Hepatocyte (in vitro differentiated cells): Measurements from ENCODE around the gene XPO4. TPM values are rescaled to one million over a fixed set of nuclear protein-coding genes. Genes with fewer than 3 reads are reported as not detected.

Experiments used
- DNase-seq: peaks from one replicate; pipeline ENCODE4 v3.0.0-alpha.2; 2016; ENCODE audit warnings: low spot score
- H2AFZ ChIP-seq: fragments of 200-600 bp; sonication (generic); 2 replicates; pipeline ENCODE4 v1.6.0; 2016; ENCODE audit warnings: antibody characterized with exemption, mild to moderate bottlenecking
- H3K27ac ChIP-seq: fragments of 200-600 bp; sonication (generic); 2 replicates; pipeline ENCODE4 v1.5.1; 2016; ENCODE audit warnings: mild to moderate bottlenecking
- H3K27me3 ChIP-seq: fragments of 200-600 bp; sonication (generic); 2 replicates; pipeline ENCODE4 v1.6.1; 2016
- H3K36me3 ChIP-seq: fragments of 200-600 bp; sonication (generic); replicated peaks from 2 replicates; pipeline ENCODE4 v1.5.1; 2016; ENCODE audit warnings: low read depth; ENCODE audit not compliant: insufficient read depth
- H3K4me1 ChIP-seq: fragments of 200-600 bp; sonication (generic); 2 replicates; pipeline ENCODE4 v1.5.1; 2016; ENCODE audit warnings: mild to moderate bottlenecking, moderate library complexity; ENCODE audit not compliant: insufficient read depth
- H3K4me2 ChIP-seq: fragments of 200-600 bp; sonication (generic); 2 replicates; pipeline ENCODE4 v1.6.0; 2016
- H3K4me3 ChIP-seq: fragments of 200-600 bp; sonication (generic); 2 replicates; pipeline ENCODE4 v1.5.1; 2016; ENCODE audit warnings: mild to moderate bottlenecking
- H3K79me2 ChIP-seq: fragments of 200-600 bp; sonication (generic); 2 replicates; pipeline ENCODE4 v1.6.0; 2017; ENCODE audit warnings: mild to moderate bottlenecking
- H3K9me2 ChIP-seq: fragments of 200-600 bp; sonication (generic); replicated peaks from 2 replicates; pipeline ENCODE4 v1.6.0; 2017; ENCODE audit warnings: mild to moderate bottlenecking; ENCODE audit not compliant: insufficient read depth
- H3K9me3 ChIP-seq: fragments of 200-600 bp; sonication (generic); 2 replicates; pipeline ENCODE4 v1.5.1; 2016; ENCODE audit warnings: low read depth, mild to moderate bottlenecking
- H4K20me1 ChIP-seq: fragments of 200-600 bp; sonication (generic); 2 replicates; pipeline ENCODE4 v1.6.0; 2016; ENCODE audit warnings: mild to moderate bottlenecking; ENCODE audit not compliant: insufficient read depth, poor library complexity, severe bottlenecking
- EZH2 ChIP-seq: fragments of 200-600 bp; sonication (generic); IDR thresholded peaks from 2 replicates; pipeline ENCODE4 v1.6.1; 2016; ENCODE audit warnings: antibody characterized with exemption, mild to moderate bottlenecking, borderline replicate concordance
- EZH2phosphoT487 ChIP-seq: fragments of 200-600 bp; sonication (generic); IDR thresholded peaks from one replicate; pipeline ENCODE4 v1.6.1; 2018; ENCODE audit warnings: antibody characterized with exemption, mild to moderate bottlenecking, low read depth, moderate library complexity; ENCODE audit not compliant: unreplicated experiment, severe bottlenecking
- WGBS: methylation state at CpG from one replicate; pipeline ENCODE4 v1.1.6; 2016; ENCODE audit warnings: low lambda C conversion rate; ENCODE audit errors: missing lambda C conversion rate; 5-methylcytosine and 5-hydroxymethylcytosine counted together
- polyA plus RNA-seq: library from polyadenylated mRNA; unstranded; fragments of >200 nt; fragmentation: Nextera tagmentation; extraction: Ambion mirVana; gene quantifications from 2 replicates; pipeline ENCODE4 v1.2.1, GENCODE V29; 2016
- total RNA-seq: library from RNA; depleted of rRNA; stranded (reverse); fragments of >200 nt; gene quantifications from 2 replicates; pipeline ENCODE4 v1.2.3, GENCODE V29; 2014
- TF ChIP-seq, protein P1 (sequence below): fragments of 200-600 bp; sonication (generic); IDR thresholded peaks from 2 replicates; pipeline ENCODE4 v1.5.1; 2016; ENCODE audit warnings: antibody characterized with exemption, mild to moderate bottlenecking; ENCODE audit not compliant: poor library complexity

The XPO4 gene
- total and polyA plus RNA-seq, 2 experiments from 2014 or later: 3.4 to 20.7 TPM

- Histone ChIP-seq H3K4me1 (no peaks in the 10 kb centered on the region), H4K20me1 (peaks cover 17% of the 10 kb centered on the region), H3K4me2 (no peak overlapping the region), H3K9me3 (no peaks in the 10 kb centered on the region), H3K79me2 (peaks cover 91% of the 10 kb centered on the region), H3K36me3 (no peaks in the 10 kb centered on the region), H3K27ac (no peak overlapping the region), H2AFZ (no peak overlapping the region), H3K4me3 (no peak overlapping the region), H3K27me3 (no peaks in the 10 kb centered on the region), H3K9me2 (no peaks in the 10 kb centered on the region)
- no peak for DNase-seq
- TF ChIP-seq EZH2phosphoT487 (no peak), EZH2 (no peak)
- TF ChIP-seq, protein P1, sequence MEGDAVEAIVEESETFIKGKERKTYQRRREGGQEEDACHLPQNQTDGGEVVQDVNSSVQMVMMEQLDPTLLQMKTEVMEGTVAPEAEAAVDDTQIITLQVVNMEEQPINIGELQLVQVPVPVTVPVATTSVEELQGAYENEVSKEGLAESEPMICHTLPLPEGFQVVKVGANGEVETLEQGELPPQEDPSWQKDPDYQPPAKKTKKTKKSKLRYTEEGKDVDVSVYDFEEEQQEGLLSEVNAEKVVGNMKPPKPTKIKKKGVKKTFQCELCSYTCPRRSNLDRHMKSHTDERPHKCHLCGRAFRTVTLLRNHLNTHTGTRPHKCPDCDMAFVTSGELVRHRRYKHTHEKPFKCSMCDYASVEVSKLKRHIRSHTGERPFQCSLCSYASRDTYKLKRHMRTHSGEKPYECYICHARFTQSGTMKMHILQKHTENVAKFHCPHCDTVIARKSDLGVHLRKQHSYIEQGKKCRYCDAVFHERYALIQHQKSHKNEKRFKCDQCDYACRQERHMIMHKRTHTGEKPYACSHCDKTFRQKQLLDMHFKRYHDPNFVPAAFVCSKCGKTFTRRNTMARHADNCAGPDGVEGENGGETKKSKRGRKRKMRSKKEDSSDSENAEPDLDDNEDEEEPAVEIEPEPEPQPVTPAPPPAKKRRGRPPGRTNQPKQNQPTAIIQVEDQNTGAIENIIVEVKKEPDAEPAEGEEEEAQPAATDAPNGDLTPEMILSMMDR: no peak
- 68% methylated on average over 3 of the region's 3 CpGs for WGBS
Measured at GRCh38 chr13:20873348-20873747, 29.2 kb downstream of the XPO4 start.

- Histone ChIP-seq H4K20me1 (peaks cover 17% of the 10 kb centered on the region), H3K36me3 (no peaks in the 10 kb centered on the region), H3K27ac (no peak overlapping the region), H3K9me3 (no peaks in the 10 kb centered on the region), H3K79me2 (peaks cover 70% of the 10 kb centered on the region), H3K27me3 (no peaks in the 10 kb centered on the region), H3K4me2 (no peak overlapping the region), H3K9me2 (no peaks in the 10 kb centered on the region), H2AFZ (no peak overlapping the region), H3K4me3 (no peak overlapping the region), H3K4me1 (no peaks in the 10 kb centered on the region)
- WGBS: 85% methylated on average over 4 of the region's 4 CpGs
- TF ChIP-seq EZH2phosphoT487 (no peak), EZH2 (no peak)
- TF ChIP-seq, protein P1: no peak
- DNase-seq: no peak
Measured at GRCh38 chr13:20870829-20871228, 31.7 kb downstream of the XPO4 start.

GRCh38 chr13:20869540-20869939 is 33.0 kb downstream of the XPO4 start:
- no peak for DNase-seq
- no peak overlapping the region for H2AFZ ChIP-seq

More at GRCh38 chr13:20869540-20869939, 33.0 kb downstream of the XPO4 start:
- Histone ChIP-seq H3K27ac (no peak overlapping the region), H3K27me3 (no peaks in the 10 kb centered on the region), H3K79me2 (peaks cover 58% of the 10 kb centered on the region), H3K4me1 (no peaks in the 10 kb centered on the region), H3K9me2 (no peaks in the 10 kb centered on the region), H3K36me3 (no peaks in the 10 kb centered on the region), H3K4me3 (no peak overlapping the region), H3K9me3 (no peaks in the 10 kb centered on the region), H4K20me1 (peaks cover 17% of the 10 kb centered on the region), H3K4me2 (no peak overlapping the region)
- WGBS: 89% methylated on average over 2 of the region's 2 CpGs
- no peak for TF ChIP-seq EZH2phosphoT487
- TF ChIP-seq, protein P1: peak; percentile 38
- no peak for TF ChIP-seq EZH2
